K562 (cell line): ENCODE measurements around the gene TESK2. TPM values are rescaled to one million over a fixed set of nuclear protein-coding genes. Genes with fewer than 3 reads are reported as not detected.

ENCODE experiments used
- ATAC-seq: fragments of 200-7000 bp; cut with Tn5 transposase; 3 replicates; pipeline ENCODE4 v1.9.1; 2020; ENCODE audit warnings: moderate library complexity
- BruUV-seq: library from RNA; stranded (reverse); fragments of 400-500 nt; replicated peaks from 2 replicates; lab custom pipeline; 2021; lab: Mats Ljungman, UMichigan
- CTCF ChIA-PET: fragments of 300-600 bp; formaldehyde crosslinking; extraction: SDS; loops from one replicate; lab custom pipeline; 2021; ENCODE audit warnings: low intra/inter-chr PET ratio; lab: Yijun Ruan, JAX
- POLR2A ChIA-PET: fragments of 300-600, 350-650 bp; sonication (Branson Sonifier 250); formaldehyde crosslinking; extraction: SDS; loops from one replicate; lab custom pipeline; 2021; ENCODE audit warnings: antibody characterized with exemption, inconsistent platforms; lab: Yijun Ruan, JAX
- DNase-seq, 4 experiments: peaks; one replicate each; pipeline versions ENCODE4 v3.0.0 to v3.0.0-alpha.2; 2011 to 2018; ENCODE audit warnings: low spot score in 3 of 4, mixed read lengths in 3 of 4; ENCODE audit errors: extremely low read depth in 1 of 4
- FAIRE-seq: peaks from 2 replicates; lab custom pipeline; 2011; peaks lifted over from hg19 to GRCh38; lab: Jason Lieb, UNC
- H2AFZ ChIP-seq: 2 replicates; pipeline ENCODE4 v1.6.0; 2011; ENCODE audit warnings: low read depth, low read length, control low read depth, inconsistent platforms
- H3K27ac ChIP-seq: fragments of 200-600 bp; 3 replicates; pipeline ENCODE4 v1.8.0; 2011; ENCODE audit warnings: low read depth, mild to moderate bottlenecking, control low read depth, inconsistent platforms, low read length, moderate library complexity, mixed read lengths; ENCODE audit errors: extremely low read depth
- H3K27me3 ChIP-seq, 2 experiments: fragments of 300-600 bp in 1 of 2; 2 replicates in 1 of 2; 3 replicates in 1 of 2; pipeline versions ENCODE4 v1.6.0 to v1.8.0; 2011; ENCODE audit warnings: inconsistent platforms in 2 of 2, low read length in 2 of 2, mild to moderate bottlenecking in 1 of 2, mixed read lengths in 1 of 2, moderate library complexity in 1 of 2; ENCODE audit not compliant: control insufficient read depth in 2 of 2, insufficient read depth in 2 of 2
- H3K36me3 ChIP-seq: fragments of 300-600 bp; 3 replicates; pipeline ENCODE4 v1.8.0; 2011; ENCODE audit warnings: mild to moderate bottlenecking, low read length, inconsistent platforms; ENCODE audit not compliant: control insufficient read depth, insufficient read depth
- H3K4me1 ChIP-seq, 2 experiments: fragments of 200-600 bp in 1 of 2; replicated peaks in 1 of 2; 2 replicates in 1 of 2; 3 replicates in 1 of 2; pipeline versions ENCODE4 v1.5.1 to v1.8.0; 2011; ENCODE audit warnings: inconsistent platforms in 2 of 2, low read length in 2 of 2, mild to moderate bottlenecking in 1 of 2, mixed read lengths in 1 of 2, moderate library complexity in 1 of 2; ENCODE audit not compliant: control insufficient read depth in 2 of 2, insufficient read depth in 2 of 2
- H3K4me2 ChIP-seq: 2 replicates; pipeline ENCODE4 v1.6.1; 2011; ENCODE audit warnings: low read length, control low read depth, inconsistent platforms, mixed read lengths; ENCODE audit not compliant: insufficient read depth
- H3K4me3 ChIP-seq: fragments of 200-600 bp; sonication (generic), shearing (Covaris generic); 2 replicates; pipeline ENCODE4 v1.5.1; 2016; ENCODE audit warnings: control low read depth, inconsistent platforms
- H3K79me2 ChIP-seq: fragments of 200-600 bp; 3 replicates; pipeline ENCODE4 v1.8.0; 2011; ENCODE audit warnings: low read length, inconsistent platforms; ENCODE audit not compliant: control insufficient read depth, insufficient read depth
- H3K9ac ChIP-seq, 2 experiments: 2 replicates each; pipeline versions ENCODE4 v1.6.0 to v1.6.1; 2011; ENCODE audit warnings: low read depth in 2 of 2, low read length in 2 of 2, control low read depth in 1 of 2, inconsistent platforms in 1 of 2, mild to moderate bottlenecking in 1 of 2, mixed read lengths in 1 of 2; ENCODE audit not compliant: insufficient read depth in 1 of 2
- H3K9me1 ChIP-seq: one replicate; pipeline ENCODE4 v1.6.0; 2011; ENCODE audit warnings: inconsistent platforms, mild to moderate bottlenecking, low read length, moderate library complexity; ENCODE audit not compliant: control insufficient read depth, insufficient read depth
- H3K9me3 ChIP-seq: replicated peaks from 2 replicates; pipeline ENCODE4 v1.5.1; 2011; ENCODE audit warnings: low read depth, low read length, inconsistent platforms; ENCODE audit not compliant: control insufficient read depth, insufficient read depth
- H4K20me1 ChIP-seq: replicated peaks from 2 replicates; pipeline ENCODE4 v1.6.1; 2011; ENCODE audit warnings: low read length, inconsistent platforms, mixed read lengths; ENCODE audit not compliant: control insufficient read depth, insufficient read depth
- CBX8 ChIP-seq: fragments of 200-600 bp; sonication (generic); IDR thresholded peaks from 2 replicates; pipeline ENCODE4 v1.6.1; 2012; ENCODE audit warnings: borderline replicate concordance, mixed run types, low read depth, mild to moderate bottlenecking, moderate library complexity, mixed read lengths, low read length, control low read depth, inconsistent platforms; ENCODE audit not compliant: poor library complexity, severe bottlenecking; ENCODE audit errors: extremely low read depth
- CC2D1A ChIP-seq: fragments of 450-650 bp; IDR thresholded peaks from 2 replicates; pipeline ENCODE4 v1.6.1; 2017; ENCODE audit warnings: mild to moderate bottlenecking
- HNRNPH1 ChIP-seq: fragments of 200-400 bp; formaldehyde crosslinking; optimal IDR thresholded peaks from 2 replicates; pipeline ENCODE3; 2017; ENCODE audit warnings: low read depth, mild to moderate bottlenecking, low read length, moderate library complexity
- NKRF ChIP-seq: fragments of 450-650 bp; IDR thresholded peaks from 2 replicates; pipeline ENCODE4 v1.6.1; 2016; ENCODE audit warnings: borderline replicate concordance
- PHB2 ChIP-seq: fragments of 450-650 bp; IDR thresholded peaks from 2 replicates; pipeline ENCODE4 v1.6.1; 2017; ENCODE audit warnings: low read depth
- WGBS: fragments of 100-300 bp; shearing (Covaris generic); methylation state at CpG from one replicate; pipeline ENCODE4 v1.1.6; 2016; ENCODE audit warnings: low coverage, mixed read lengths; ENCODE audit not compliant: insufficient coverage; ENCODE audit errors: missing lambda C conversion rate; 5-methylcytosine and 5-hydroxymethylcytosine counted together
- in situ Hi-C: fragments of 300-500 bp; cut with MboI; formaldehyde crosslinking; loops from 4 replicates; pipeline ENCODE4 v1.15.0; 2018; ENCODE audit warnings: inconsistent platforms, mixed read lengths
- intact Hi-C: fragments of 100-400 bp; cut with micrococcal nuclease; formaldehyde crosslinking; loops from 2 replicates; pipeline ENCODE4 v1.14.2; 2022
- polyA plus RNA-seq, 8 experiments: library from polyadenylated mRNA; depleted of rRNA in 4 of 8; stranded (reverse) in 5 of 8; unstranded in 3 of 8; fragments of >200 nt; fragmentation: Nextera tagmentation in 2 of 8; fragmentation: Illumina TruSeq in 1 of 8; extraction: Ambion mirVana in 2 of 8; extraction: Trizol in 1 of 8; gene quantifications; 2 replicates each; pipeline versions ENCODE4 v1.2.1 to v1.2.3, GENCODE V29; 2011 to 2014; ENCODE audit warnings: inconsistent platforms in 1 of 8, missing spikeins in 1 of 8
- total RNA-seq, 7 experiments: library from RNA; depleted of rRNA in 6 of 7; stranded (reverse); fragments of >200 nt in 6 of 7; fragmentation: Illumina TruSeq in 2 of 7; extraction: Trizol in 2 of 7; gene quantifications; 2 replicates each; pipeline versions ENCODE4 v1.2.1 to v1.2.3, GENCODE V29; 2011 to 2021; ENCODE audit warnings: low replicate concordance in 1 of 7

The TESK2 gene
- total and polyA plus RNA-seq, 9 of the 15 experiments (the other 6 are each of a cell fraction or from before 2014, with no cell fraction given), result 1.6 to 5.3 (median 3.7) TPM

- CTCF ChIA-PET, result no interaction called here
- no TSS peak for BruUV-seq
- TF ChIP-seq CBX8, result no peak
- TF ChIP-seq HNRNPH1, result no peak
- TF ChIP-seq PHB2, result 0 out of 2 replicates have a peak, but pooled peaks have one; percentile 19
- TF ChIP-seq CC2D1A, result no peak
- 0 out of 2 replicates have a peak, but pooled peaks have one; percentile 31 for TF ChIP-seq NKRF
- TF ChIP-seq, all 486 proteins: peak for 2
- Histone ChIP-seq H3K36me3 (peaks cover 85% of the 10 kb centered on the region), H3K79me2 (peaks cover 58% of the 10 kb centered on the region), H2AFZ (no peak overlapping the region), H3K27ac (no peak overlapping the region), H3K27me3 (no peaks in the 10 kb centered on the region), H3K9me3 (no peaks in the 10 kb centered on the region), H3K4me1 (peaks cover 11 to 12% of the 10 kb centered on the region in 2 experiments), H3K4me2 (no peak overlapping the region), H3K4me3 (no peak overlapping the region), H4K20me1 (peaks cover 19% of the 10 kb centered on the region), H3K9me1 (no peaks in the 10 kb centered on the region), H3K9ac (no peak overlapping the region)
- DNase-seq (no peak), FAIRE-seq (no peak), ATAC-seq (no peak)
- WGBS, result 79% methylated on average over 3 of the region's 3 CpGs
- in situ Hi-C loops, result no loop called here
- intact Hi-C loops, result no loop called here
- POLR2A ChIA-PET, result interaction anchor here (0.5 to 4.8 kb wide), 11 partner anchors 9 to 797 kb away, joined by 3 to 31 read pairs (median 3); partner anchors contain the start of genes AKR1A1, CCDC163, NASP and RPS8
Measured at GRCh38 chr1:45516036-45516435, 25.1 kb upstream of the TESK2 start.
